Measurements from ENCODE around the gene MED28.

The MED28 gene

GRCh38 chr4:17577665-17578481 is 36.6 kb upstream of the MED28 start:
- TF ChIP-seq CTCF (conservative IDR thresholded peaks at IDR 0.05; ENCODE audit: low read length), result no peak; the same call in 1 of the 2 replicates
- peak overlapping the region; percentile 81 for H3K4me3 ChIP-seq (ENCODE audit: low read length)
- peak; percentile 26 for DNase-seq (ENCODE audit: low read depth)

GRCh38 chr4:17578482-17578891 is 36.0 kb upstream of the MED28 start:
- H3K4me3 ChIP-seq (ENCODE audit: low read length), result peak overlapping the region; percentile 81
- DNase-seq (ENCODE audit: low read depth), result no peak
- TF ChIP-seq CTCF (conservative IDR thresholded peaks at IDR 0.05; ENCODE audit: low read length), result no peak

- peak; percentile 13 for DNase-seq (ENCODE audit: low read depth)
- no peak for TF ChIP-seq CTCF (conservative IDR thresholded peaks at IDR 0.05; ENCODE audit: low read length)
- H3K4me3 ChIP-seq (ENCODE audit: low read length), result no peak overlapping the region
Observed at GRCh38 chr4:17580969-17581368, 33.5 kb upstream of the MED28 start.

GRCh38 chr4:17583276-17583675 is 31.2 kb upstream of the MED28 start:
- DNase-seq (ENCODE audit: low read depth), result no peak
- no peak for TF ChIP-seq CTCF (conservative IDR thresholded peaks at IDR 0.05; ENCODE audit: low read length)
- no peak overlapping the region for H3K4me3 ChIP-seq (ENCODE audit: low read length)

- no peak for TF ChIP-seq CTCF (conservative IDR thresholded peaks at IDR 0.05; ENCODE audit: low read length)
- no peak for DNase-seq (ENCODE audit: low read depth)
- no peak overlapping the region for H3K4me3 ChIP-seq (ENCODE audit: low read length)
Observed at GRCh38 chr4:17583941-17584340, 30.5 kb upstream of the MED28 start.

- DNase-seq (ENCODE audit: low read depth), result no peak
- no peak for TF ChIP-seq CTCF (conservative IDR thresholded peaks at IDR 0.05; ENCODE audit: low read length)
- H3K4me3 ChIP-seq (ENCODE audit: low read length), result no peak overlapping the region
Observed at GRCh38 chr4:17584521-17585213, 29.8 kb upstream of the MED28 start.

Measured in AG10803 (cell line).